WTC11 (cell line): Measurements from ENCODE around the gene KRT80. TPM values are rescaled to one million over a fixed set of nuclear protein-coding genes. Genes with fewer than 3 reads are reported as not detected.

Experiments used
- ATAC-seq: fragments of 200-7000 bp; cut with Tn5 transposase; 2 replicates; pipeline ENCODE4 v1.10.0; 2021; ENCODE audit warnings: mild to moderate bottlenecking, moderate library complexity
- CTCF ChIA-PET: fragments of 300-600 bp; sonication (Branson Sonifier 250); formaldehyde crosslinking; loops from one replicate; lab custom pipeline; 2021; ENCODE audit warnings: antibody characterized with exemption; lab: Charles Lee
- POLR2A ChIA-PET: fragments of 350-600 bp; sonication (Branson Sonifier 250); formaldehyde crosslinking; loops from one replicate; lab custom pipeline; 2021; ENCODE audit warnings: antibody characterized with exemption; lab: Charles Lee
- DNase-seq: peaks from one replicate; pipeline ENCODE4 v3.0.0; 2021; ENCODE audit warnings: low spot score
- H3K27ac Mint-ChIP-seq: 2 replicates; pipeline ENCODE4 v1.8.0; 2021; ENCODE audit warnings: mixed read lengths
- H3K27me3 Mint-ChIP-seq: 2 replicates; pipeline ENCODE4 v1.8.0; 2021; ENCODE audit warnings: low read depth, mild to moderate bottlenecking, moderate library complexity, mixed read lengths
- H3K36me3 Mint-ChIP-seq: 2 replicates; pipeline ENCODE4 v1.8.0; 2021; ENCODE audit warnings: mixed read lengths
- H3K4me1 Mint-ChIP-seq: 2 replicates; pipeline ENCODE4 v1.8.0; 2022; ENCODE audit warnings: mixed read lengths
- H3K4me3 Mint-ChIP-seq: 2 replicates; pipeline ENCODE4 v1.8.0; 2021; ENCODE audit warnings: mild to moderate bottlenecking, moderate library complexity, mixed read lengths
- H3K9me3 Mint-ChIP-seq: 2 replicates; pipeline ENCODE4 v1.8.0; 2021; ENCODE audit warnings: mixed read lengths
- CBFB ChIP-seq: sonication (generic); formaldehyde crosslinking; IDR thresholded peaks from 2 replicates; pipeline ENCODE4 v1.8.1; 2022; ENCODE audit warnings: mild to moderate bottlenecking, low read depth, missing genetic modification reagents
- E2F5 ChIP-seq: sonication (generic); formaldehyde crosslinking; IDR thresholded peaks from 2 replicates; pipeline ENCODE4 v1.8.1; 2022; ENCODE audit warnings: mild to moderate bottlenecking, moderate library complexity, missing genetic modification reagents
- ETV6 ChIP-seq: sonication (generic); formaldehyde crosslinking; IDR thresholded peaks from 2 replicates; pipeline ENCODE4 v1.8.1; 2022; ENCODE audit warnings: mild to moderate bottlenecking, missing genetic modification reagents
- GTF2I ChIP-seq: fragments of 250-450 bp; sonication (Bioruptor Pico); conservative IDR thresholded peaks from 2 replicates; pipeline ENCODE4 v1.4.0; 2021; ENCODE audit warnings: mild to moderate bottlenecking
- IRF1 ChIP-seq: sonication (generic); formaldehyde crosslinking; IDR thresholded peaks from 2 replicates; pipeline ENCODE4 v1.8.0; 2023; ENCODE audit warnings: missing genetic modification reagents
- IRF2 ChIP-seq: sonication (generic); formaldehyde crosslinking; IDR thresholded peaks from 2 replicates; pipeline ENCODE4 v1.8.0; 2022; ENCODE audit warnings: low read depth, missing genetic modification reagents, borderline replicate concordance
- JUN ChIP-seq: sonication (generic); formaldehyde crosslinking; IDR thresholded peaks from 2 replicates; pipeline ENCODE4 v1.8.0; 2023; ENCODE audit warnings: mild to moderate bottlenecking, missing genetic modification reagents
- KAT7 ChIP-seq: sonication (generic); formaldehyde crosslinking; IDR thresholded peaks from 2 replicates; pipeline ENCODE4 v1.8.1; 2023; ENCODE audit warnings: missing genetic modification reagents, mild to moderate bottlenecking, borderline replicate concordance
- PRDM15 ChIP-seq: sonication (generic); formaldehyde crosslinking; IDR thresholded peaks from 2 replicates; pipeline ENCODE4 v1.8.0; 2022; ENCODE audit warnings: missing genetic modification reagents
- RORB ChIP-seq: fragments of 250-450 bp; sonication (Bioruptor Pico); IDR thresholded peaks from 2 replicates; pipeline ENCODE4 v1.9.0; 2021; ENCODE audit warnings: mild to moderate bottlenecking
- STAT6 ChIP-seq: sonication (generic); formaldehyde crosslinking; conservative IDR thresholded peaks from 2 replicates; pipeline ENCODE4 v1.8.1; 2023; ENCODE audit warnings: mild to moderate bottlenecking, low read depth, missing genetic modification reagents, moderate library complexity
- USF2 ChIP-seq: sonication (generic); formaldehyde crosslinking; IDR thresholded peaks from 2 replicates; pipeline ENCODE4 v1.8.1; 2023; ENCODE audit warnings: mild to moderate bottlenecking, missing genetic modification reagents, moderate library complexity
- ZSCAN18 ChIP-seq: fragments of 250-450 bp; sonication (Bioruptor Pico); IDR thresholded peaks from 2 replicates; pipeline ENCODE4 v2.1.2; 2022; ENCODE audit warnings: mild to moderate bottlenecking, moderate library complexity
- total RNA-seq: library from RNA; stranded (reverse); gene quantifications from 3 replicates; pipeline ENCODE4 v1.2.3, GENCODE V29; 2021
- TF ChIP-seq, protein P1 (sequence below): fragments of 200-600 bp; IDR thresholded peaks from 2 replicates; pipeline ENCODE4 v1.8.0; 2022; ENCODE audit warnings: antibody characterized with exemption
- TF ChIP-seq, protein P2 (sequence below): sonication (generic); formaldehyde crosslinking; IDR thresholded peaks from 2 replicates; pipeline ENCODE4 v1.8.0; 2022; ENCODE audit warnings: mild to moderate bottlenecking, missing genetic modification reagents
- TF ChIP-seq, protein P3 (sequence below): sonication (generic); formaldehyde crosslinking; IDR thresholded peaks from 2 replicates; pipeline ENCODE4 v1.8.1; 2023; ENCODE audit warnings: mild to moderate bottlenecking, missing genetic modification reagents

KRT80 gene
- total RNA-seq, 1 experiment from 2014 or later, result 0.11 TPM

- TF ChIP-seq STAT6 (no peak), IRF1 (CRISPR knock-in tag) (no peak)
Observed at GRCh38 chr12:52210186-52210924, 18.5 kb upstream of the KRT80 start (continued).

- no peak overlapping the region for H3K4me3 Mint-ChIP-seq
- ATAC-seq, result no peak
- no peak for DNase-seq
- H3K27ac Mint-ChIP-seq, result no peak overlapping the region
- H3K36me3 Mint-ChIP-seq, result no peaks in the 10 kb centered on the region
- POLR2A ChIA-PET, result no interaction called here
- H3K4me1 Mint-ChIP-seq, result peaks cover 13% of the 10 kb centered on the region
- H3K9me3 Mint-ChIP-seq, result no peaks in the 10 kb centered on the region
- no peak for TF ChIP-seq CBFB
- TF ChIP-seq GTF2I (CRISPR knock-in tag), result no peak
- TF ChIP-seq ETV6 (CRISPR knock-in tag), result no peak
- TF ChIP-seq, protein P1, sequence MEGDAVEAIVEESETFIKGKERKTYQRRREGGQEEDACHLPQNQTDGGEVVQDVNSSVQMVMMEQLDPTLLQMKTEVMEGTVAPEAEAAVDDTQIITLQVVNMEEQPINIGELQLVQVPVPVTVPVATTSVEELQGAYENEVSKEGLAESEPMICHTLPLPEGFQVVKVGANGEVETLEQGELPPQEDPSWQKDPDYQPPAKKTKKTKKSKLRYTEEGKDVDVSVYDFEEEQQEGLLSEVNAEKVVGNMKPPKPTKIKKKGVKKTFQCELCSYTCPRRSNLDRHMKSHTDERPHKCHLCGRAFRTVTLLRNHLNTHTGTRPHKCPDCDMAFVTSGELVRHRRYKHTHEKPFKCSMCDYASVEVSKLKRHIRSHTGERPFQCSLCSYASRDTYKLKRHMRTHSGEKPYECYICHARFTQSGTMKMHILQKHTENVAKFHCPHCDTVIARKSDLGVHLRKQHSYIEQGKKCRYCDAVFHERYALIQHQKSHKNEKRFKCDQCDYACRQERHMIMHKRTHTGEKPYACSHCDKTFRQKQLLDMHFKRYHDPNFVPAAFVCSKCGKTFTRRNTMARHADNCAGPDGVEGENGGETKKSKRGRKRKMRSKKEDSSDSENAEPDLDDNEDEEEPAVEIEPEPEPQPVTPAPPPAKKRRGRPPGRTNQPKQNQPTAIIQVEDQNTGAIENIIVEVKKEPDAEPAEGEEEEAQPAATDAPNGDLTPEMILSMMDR, result no peak
- no peak for TF ChIP-seq USF2 (CRISPR knock-in tag)
- no peak for TF ChIP-seq JUN (CRISPR knock-in tag)
- TF ChIP-seq, protein P2, sequence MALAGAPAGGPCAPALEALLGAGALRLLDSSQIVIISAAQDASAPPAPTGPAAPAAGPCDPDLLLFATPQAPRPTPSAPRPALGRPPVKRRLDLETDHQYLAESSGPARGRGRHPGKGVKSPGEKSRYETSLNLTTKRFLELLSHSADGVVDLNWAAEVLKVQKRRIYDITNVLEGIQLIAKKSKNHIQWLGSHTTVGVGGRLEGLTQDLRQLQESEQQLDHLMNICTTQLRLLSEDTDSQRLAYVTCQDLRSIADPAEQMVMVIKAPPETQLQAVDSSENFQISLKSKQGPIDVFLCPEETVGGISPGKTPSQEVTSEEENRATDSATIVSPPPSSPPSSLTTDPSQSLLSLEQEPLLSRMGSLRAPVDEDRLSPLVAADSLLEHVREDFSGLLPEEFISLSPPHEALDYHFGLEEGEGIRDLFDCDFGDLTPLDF (CRISPR knock-in tag), result no peak
- TF ChIP-seq IRF2 (CRISPR knock-in tag), result no peak
- TF ChIP-seq PRDM15 (CRISPR knock-in tag), result no peak
- TF ChIP-seq ZSCAN18 (CRISPR knock-in tag), result no peak
- TF ChIP-seq RORB (CRISPR knock-in tag), result no peak
- TF ChIP-seq, protein P3, sequence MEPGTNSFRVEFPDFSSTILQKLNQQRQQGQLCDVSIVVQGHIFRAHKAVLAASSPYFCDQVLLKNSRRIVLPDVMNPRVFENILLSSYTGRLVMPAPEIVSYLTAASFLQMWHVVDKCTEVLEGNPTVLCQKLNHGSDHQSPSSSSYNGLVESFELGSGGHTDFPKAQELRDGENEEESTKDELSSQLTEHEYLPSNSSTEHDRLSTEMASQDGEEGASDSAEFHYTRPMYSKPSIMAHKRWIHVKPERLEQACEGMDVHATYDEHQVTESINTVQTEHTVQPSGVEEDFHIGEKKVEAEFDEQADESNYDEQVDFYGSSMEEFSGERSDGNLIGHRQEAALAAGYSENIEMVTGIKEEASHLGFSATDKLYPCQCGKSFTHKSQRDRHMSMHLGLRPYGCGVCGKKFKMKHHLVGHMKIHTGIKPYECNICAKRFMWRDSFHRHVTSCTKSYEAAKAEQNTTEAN (CRISPR knock-in tag), result no peak
- no peak for TF ChIP-seq KAT7 (CRISPR knock-in tag)
- no peak for TF ChIP-seq E2F5 (CRISPR knock-in tag)
- H3K27me3 Mint-ChIP-seq, result no peaks in the 10 kb centered on the region
- CTCF ChIA-PET, result interaction anchor here (0.7 to 4.9 kb wide), 5 partner anchors 12 to 52 kb away, joined by 3 to 36 read pairs (median 12); no protein-coding TSS in a partner anchor
Observed at GRCh38 chr12:52209321-52209720, 17.5 kb upstream of the KRT80 start.
